Umbilical cord (tissue), 2 donors: ENCODE results near the gene NPC1L1. TPM values are rescaled to one million over a fixed set of nuclear protein-coding genes. Genes with fewer than 3 reads are reported as not detected.
"Not testable (repeated sequence)": the region's sequence is repeated elsewhere in the genome, so short reads cannot be mapped to it uniquely, and the experiment has no call there.

Source experiments
- DNase-seq: peaks from one replicate; pipeline ENCODE4 v3.0.0-alpha.2; 2015; ENCODE audit warnings: low spot score
- total RNA-seq: library from RNA; depleted of rRNA; stranded (reverse); fragments of >200 nt; gene quantifications from one replicate; pipeline ENCODE4 v1.2.3, GENCODE V29; 2014; ENCODE audit warnings: low replicate concordance; ENCODE audit not compliant: insufficient read depth

The NPC1L1 gene
- total RNA-seq, 1 donor from 2014 or later = 0.48 TPM

DNA sequence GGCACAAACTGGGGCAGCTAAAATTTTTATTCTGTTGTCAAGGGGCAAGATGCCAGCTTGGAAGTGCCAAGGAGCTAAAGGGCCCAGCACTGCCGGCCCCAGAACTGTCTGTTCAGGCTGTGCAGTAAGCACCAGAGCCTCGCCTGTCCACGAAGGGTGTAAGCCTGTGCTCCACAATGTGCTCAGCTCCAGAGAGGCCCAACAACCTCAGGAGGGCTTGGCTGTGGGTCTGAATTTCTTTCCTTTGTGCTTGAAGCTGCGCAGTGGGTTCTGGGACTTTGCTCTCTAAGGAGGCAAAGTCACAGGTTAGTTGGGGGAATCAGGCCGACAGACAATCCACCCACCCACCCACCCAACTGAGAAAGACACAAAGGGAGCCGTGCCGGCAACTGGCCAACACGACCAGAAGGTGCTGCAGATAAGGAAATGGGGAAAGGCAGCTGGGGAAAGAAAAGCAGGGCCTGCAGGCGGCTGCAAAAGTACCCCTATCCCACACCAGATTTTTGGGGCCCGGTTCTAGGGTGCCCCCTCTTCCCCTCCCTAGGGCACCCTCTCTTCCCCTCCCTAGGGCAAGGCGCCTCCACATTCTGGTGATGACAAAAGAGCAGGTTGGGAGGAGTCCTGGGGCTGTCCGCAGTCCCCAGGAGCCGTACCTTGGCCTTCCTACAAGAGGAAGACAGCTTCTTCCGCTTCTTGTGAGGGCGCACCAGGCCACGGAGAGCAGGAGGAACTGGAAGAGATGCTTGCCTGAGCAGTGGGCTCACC lies 24.8 kb upstream of the NPC1L1 start:
- no peak for DNase-seq

DNA sequence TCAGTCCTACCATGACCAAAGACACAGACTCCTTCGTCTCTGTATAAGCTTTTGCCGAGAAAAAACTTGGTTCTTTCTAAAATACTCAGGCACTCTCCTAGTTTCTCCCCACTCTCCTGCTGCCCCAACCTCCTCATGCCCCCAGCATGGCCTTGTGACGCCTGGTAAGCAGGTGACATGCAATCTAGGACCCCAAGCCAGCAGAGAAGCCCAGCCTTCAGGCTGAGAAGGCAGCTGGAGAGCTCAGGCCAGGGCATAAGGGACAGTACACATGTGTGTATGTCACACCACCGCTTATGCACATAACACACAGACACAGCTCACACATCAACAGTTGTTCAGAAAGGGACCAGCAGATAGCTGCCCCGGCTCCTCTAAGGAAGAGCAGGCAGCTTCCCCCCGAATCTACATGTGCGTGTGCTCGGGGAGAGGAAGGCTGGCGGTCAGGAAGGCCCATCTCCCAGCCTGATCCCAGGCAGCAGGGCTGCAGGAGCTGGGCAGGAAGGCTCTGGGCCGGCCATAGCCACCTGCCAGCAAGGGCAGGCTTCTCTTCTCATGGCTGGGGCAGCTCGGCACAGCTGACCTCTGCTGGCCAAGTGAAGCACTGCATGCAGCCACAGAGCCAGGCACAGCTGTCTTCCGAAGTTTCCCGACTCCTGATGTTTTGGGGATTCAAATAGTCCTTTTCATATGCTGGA lies 24.1 kb upstream of the NPC1L1 start:
- DNase-seq = peak; percentile 42

DNA sequence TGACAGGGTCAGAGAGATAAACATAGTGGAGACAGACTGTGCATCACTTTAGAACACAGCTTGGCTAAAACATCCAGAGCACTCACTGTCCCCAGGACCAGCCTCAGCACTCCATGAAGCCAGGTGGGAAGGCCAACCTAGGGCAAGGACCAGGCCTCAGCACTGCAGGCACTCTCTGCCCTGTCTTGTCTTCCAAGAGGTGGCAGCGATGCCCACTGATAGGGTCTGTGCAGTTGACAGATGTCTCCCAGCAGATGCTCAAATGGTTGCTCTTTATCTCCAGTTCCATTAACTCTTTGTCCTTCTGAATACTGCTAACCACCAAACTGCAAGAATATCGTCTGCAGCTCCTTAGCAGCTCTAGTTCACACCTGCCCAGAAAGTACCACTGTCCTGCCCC lies 23.5 kb upstream of the NPC1L1 start:
- no peak for DNase-seq

DNA sequence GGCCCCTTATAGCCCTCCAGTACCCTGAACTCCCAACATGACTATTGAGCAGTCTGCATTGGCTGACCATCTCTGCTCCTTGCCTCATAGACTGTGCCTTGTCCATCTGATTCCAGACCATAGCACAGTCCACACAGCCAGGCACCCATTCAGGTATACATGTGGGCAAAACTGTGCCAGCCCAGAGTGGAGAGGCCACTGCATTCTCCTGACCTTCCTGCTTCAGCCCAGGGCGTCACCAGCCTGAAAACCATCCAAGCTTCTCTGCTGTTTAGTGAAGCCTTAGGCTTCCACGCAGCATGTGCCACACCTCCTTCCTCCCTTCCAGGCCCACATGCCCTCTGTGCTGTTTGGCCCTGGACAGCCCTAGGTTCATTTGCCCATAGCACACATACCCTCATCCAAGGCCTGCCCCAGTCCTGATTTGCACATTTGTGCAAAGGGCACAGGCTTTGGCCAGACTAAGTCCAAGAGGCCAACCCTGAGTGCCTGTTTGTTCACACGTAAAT lies 22.1 kb upstream of the NPC1L1 start:
- no peak for DNase-seq

DNA sequence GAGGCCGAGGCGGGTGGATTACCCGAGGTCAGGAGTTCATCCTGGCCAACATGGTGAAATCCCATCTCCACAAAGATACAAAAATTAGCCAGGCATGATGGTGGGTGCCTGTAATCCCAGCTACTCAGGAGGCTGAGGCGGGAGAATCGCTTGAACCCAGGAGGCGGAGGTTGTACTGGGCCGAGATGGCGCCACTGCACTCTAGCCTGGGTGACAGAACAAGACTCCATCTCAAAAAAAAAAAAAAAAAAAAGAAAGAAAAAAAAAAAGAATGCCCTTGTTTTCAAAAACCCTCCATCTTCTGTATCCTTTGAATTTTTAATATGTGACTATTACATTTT lies 21.5 kb upstream of the NPC1L1 start:
- DNase-seq = not testable (repeated sequence)

DNA sequence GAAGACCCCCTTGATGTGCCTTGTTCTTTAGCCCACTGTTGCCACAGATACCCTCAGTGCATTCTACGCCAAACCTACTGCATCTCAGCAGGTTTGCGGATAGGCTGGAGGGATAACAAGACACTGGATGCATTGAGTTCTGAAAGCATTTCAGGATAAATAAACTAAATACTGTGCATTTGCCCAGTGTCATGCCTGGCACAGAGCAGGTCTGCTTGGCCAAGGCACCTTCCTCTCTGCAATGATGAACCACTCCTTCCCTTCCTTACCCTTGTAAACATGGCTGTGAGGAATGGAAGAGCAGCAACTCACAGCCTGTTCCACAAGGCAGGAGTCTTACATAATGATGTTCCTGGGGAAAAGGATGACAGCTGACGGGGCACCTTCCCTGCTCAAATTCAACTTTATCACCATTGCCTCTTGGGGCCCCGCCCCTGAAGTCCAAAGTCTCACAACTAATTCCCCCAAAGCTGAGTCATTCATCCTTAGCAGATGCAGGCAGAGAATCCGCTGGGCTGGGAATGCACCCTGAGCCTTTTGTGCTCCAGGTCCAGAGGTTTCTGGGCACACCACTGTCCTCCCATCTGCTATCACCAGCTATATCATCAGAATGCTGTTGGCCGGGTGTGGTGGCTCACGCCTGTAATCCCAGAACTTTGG lies 21.0 kb upstream of the NPC1L1 start:
- peak; percentile 72 for DNase-seq

DNA sequence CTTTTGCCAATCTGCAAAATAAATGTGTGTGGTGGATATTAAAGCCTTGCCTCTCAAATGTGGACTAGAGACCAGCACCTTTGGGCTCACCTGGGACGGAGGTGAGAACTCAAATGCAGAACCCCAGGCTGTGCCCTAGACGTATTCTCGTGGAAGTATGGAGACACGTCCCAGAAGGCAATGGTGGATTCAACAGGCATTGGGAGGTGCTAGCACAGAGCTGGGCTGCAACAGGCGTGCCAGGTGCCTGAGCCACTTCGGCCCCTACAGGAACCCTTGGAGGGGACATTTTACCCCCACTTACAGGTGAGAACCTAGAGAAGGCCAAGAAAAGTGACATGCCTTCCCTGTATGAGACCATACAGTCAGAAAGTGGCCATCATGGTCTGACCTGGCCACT lies 20.4 kb upstream of the NPC1L1 start:
- no peak for DNase-seq

DNA sequence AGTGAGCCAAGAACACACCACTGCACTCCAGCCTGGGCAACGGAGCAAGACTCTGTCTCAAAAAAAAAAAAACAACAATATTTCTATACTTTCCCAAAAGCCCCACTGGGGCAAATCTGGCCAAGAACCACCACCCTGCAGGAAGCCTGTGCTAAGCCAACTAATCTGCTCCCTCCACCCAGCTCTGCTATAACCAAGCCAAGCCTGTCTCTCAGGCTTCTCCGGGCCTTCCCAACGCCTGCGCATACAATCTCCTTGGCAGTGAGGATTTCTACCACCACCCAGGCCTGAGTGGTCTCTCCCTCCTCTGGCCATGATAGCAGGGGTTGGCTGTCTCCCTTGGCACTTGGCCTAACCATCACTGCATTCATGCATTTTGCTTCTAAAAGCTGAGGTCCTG lies 18.4 kb upstream of the NPC1L1 start:
- DNase-seq = no peak

DNA sequence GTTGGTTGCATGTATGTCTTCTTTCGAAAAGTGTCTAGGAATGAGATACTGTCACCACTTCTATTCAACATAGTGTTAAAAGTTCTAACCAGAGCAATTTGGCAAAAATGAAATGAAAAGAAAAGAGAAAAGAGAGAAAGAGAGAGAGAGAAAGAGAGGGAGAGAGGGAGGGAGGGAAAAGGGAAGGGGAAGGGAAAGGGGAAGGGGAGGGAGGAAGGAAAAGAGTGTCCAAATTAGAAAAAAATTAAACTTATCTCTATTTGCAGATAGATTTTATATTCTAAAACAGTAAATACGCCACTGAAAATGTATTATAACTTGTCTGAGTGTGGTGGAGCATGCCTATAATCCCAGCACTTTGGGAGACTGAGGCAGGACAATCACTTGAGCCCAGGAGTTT lies 16.4 kb upstream of the NPC1L1 start:
- no peak for DNase-seq

DNA sequence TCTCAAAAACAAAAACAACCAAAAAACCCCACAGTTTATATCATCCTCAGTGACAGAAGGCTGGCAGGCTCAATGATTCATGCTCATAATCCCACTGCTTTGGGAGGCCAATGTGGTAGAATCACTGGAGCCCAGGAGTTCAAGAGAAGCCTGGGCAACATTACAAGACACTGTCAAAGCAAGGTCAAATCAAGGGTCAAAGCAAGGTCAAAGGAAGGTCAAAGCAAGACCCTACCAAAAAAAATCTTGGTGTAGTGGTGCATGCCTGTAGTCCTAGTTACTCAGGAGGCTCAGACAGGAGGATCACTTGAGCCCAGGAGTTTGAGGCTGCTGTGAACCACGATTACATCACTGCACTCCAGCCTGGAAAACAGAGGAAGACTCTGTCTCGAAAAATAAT lies 14.2 kb upstream of the NPC1L1 start:
- DNase-seq = no peak

DNA sequence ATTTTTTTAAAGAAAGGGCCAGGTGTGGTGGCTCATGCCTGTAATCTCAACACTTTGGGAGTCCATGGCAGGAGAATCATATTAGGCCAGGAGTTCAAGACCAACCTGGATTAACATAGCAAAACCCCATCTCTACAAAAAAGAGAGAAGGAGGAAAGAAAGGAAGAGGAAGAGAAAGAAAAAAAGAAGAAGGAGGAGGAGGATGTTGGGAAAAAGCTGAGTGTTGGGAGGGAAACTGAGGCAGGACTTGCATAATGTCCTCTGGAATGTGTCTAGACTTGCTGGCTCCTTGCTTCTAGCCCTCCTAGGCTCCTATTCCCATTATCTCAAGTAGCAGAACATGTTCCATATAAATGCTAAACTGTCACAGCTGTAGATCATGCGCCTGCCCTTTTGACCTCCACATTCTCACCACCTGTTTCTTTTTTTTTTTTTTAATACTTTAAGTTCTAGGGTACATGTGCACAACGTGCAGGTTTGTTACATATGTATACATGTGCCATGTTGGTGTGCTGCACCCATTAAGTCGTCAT lies 11.4 kb upstream of the NPC1L1 start:
- not testable (repeated sequence) for DNase-seq

DNA sequence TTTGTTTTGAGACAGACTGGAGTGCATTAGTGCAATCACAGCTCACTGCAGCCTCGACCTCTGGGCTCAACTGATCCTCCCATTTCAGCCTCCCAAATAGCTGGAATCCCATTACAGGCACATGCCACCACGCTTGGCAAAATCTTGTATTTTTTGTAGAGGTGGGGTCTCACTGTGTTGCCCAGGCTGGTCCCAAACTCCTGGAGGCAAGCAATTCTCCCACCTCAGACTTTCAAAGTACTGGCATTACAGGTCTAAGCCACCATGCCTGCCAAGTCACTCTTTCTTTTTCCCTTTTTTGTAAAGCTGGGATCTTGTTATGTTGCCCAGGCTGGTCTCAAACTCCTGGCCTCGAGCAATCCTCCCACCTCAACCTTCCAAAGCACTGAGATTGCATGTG lies 8.3 kb upstream of the NPC1L1 start:
- DNase-seq = no peak

DNA sequence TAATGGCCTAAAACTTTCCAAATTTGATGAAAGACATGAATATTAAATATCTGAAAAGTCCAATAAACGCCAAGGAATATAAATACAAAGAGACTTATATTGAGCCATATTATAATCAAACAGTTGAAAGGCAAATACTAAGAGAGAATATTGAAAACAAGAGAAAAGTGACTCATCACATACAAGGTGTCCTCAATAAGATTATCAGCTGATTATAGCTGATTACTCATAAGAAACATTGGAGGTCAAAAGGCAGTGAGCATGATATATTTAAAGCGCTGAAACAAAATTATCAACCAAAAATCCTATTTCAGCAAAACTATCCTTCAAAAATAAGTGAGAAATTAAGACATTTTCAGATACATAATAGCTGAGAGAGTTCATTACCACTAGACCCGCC lies 7.8 kb upstream of the NPC1L1 start:
- DNase-seq = no peak

DNA sequence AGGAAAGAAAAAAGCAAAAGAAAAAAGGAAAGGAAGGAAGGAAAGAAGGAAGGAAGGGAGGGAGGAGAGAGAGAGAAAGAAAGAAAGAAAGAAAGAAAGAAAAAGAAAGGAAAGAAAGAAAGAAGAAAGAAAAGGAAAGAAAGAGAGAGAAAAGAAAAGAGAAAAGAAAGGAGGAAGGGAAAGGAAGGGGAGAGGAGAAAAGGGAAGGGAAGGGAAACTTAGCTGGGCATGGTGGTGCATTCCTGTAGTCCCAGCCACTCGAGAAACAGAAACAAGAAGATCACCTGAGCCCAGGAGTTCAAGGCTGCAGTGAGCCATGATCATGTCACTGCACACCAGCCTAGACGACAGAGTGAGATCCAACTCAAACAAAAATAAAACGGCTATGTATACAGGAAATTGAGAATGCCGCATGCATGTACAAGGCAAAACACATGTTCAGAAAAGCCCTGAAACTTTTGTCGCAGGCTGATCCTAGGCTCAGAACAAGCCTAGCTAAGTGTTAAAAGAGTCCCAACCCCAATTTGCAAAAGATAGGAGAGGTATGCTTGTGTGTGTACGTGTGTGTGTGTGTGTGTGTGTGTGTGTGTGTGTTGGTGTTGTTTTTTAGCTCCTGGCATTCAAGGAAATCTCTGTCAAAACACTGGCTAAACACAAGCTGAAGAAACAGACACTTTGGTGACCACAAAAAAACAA lies 6.6 kb upstream of the NPC1L1 start:
- DNase-seq = no peak

DNA sequence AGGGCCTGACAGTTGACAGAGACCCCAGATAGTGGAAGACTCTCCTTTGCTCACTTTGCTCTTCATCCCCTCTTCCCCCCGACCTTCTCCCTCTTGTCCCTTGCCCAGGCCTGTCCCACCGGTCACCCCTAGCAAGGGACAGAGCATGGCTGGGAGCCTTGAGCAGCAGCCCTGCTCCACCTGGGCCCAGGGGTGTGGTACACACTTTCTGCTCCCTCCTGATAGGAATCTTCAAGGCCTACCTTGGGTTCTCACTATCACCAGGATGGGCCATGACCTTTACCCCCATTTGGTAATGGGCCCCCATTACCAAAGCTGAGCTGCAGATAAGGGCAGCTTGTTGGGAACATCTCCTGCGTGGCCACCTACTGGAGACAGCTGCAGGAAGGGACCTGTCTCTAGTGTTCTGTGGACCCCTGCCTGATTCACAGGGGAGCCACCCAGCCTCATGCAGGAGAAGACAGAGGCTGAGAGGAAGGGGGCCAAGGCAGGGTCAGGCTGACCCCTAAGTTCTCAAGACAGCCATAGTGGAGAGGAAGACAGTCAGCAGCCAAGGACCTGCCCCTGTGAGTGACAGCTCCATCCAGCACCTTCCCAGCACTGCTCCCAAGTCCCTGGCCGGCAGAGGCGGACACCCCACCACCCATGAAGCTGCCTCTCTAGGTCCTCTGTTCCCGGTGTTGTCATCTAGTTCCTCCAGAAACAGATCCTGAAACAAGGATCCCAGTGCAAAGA lies 913 bp upstream of the NPC1L1 start:
- no peak for DNase-seq

DNA sequence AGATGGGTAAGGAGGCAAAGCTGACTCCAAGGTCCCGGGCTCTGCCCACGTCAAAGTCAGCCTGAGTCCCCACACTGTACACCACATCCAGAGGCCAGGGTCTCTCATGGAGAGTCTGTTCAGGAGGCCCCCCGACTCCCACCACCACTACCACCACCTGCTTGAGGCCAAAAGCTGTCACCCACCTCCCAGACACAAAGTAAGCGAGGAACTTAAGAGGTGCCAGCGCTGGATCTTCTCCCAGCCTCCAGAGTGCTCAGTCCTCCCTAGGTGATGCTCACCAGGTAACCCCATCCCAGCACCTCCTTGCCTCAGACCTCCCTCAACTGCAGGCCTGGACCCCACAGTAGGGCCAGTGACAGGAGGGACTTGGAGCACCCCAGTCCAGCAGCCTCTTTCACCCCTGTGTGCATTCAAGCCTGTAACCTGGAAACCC lies 520 bp downstream of the NPC1L1 start:
- no peak for DNase-seq

DNA sequence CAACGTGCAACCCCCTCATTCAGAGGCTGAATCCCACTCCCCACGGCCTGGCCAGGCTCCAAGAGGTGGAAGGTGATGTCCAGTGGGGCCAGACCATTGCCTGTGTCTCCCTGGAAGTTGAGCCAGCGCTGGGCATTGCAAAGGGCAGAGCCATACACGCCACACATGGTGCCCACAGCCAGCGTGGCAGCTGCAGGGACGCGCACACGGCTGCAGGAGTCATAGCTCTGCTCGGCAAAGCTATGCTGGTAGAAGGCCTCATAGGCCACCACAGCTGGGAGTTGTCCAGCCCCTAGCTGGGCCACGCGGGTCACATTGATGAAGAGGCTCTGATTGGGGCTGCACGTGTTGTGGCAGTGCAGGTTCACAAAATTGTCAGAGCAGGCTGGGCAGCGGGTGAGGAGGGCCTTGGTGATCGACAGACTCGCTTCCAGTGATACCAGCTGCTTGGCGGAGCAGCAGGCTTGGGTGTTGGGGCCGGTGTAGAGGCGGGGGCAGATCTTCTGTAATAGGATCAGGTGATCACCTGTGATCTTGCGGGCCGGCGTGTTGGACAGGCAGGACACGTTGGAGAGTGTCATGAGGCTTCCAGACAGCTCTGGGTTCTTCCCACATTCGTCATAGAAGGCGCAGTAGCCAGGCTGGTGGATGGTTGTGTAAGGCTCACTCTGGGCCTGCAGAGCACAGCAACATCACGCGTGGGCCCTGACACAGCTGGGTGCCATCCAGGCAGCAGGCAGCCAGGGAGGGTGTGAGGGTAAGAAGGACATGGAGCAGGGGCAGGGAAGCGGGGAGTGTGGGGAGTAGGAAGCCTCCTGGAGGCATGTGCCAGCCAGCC lies 1.2 kb downstream of the NPC1L1 start:
- DNase-seq = no peak

DNA sequence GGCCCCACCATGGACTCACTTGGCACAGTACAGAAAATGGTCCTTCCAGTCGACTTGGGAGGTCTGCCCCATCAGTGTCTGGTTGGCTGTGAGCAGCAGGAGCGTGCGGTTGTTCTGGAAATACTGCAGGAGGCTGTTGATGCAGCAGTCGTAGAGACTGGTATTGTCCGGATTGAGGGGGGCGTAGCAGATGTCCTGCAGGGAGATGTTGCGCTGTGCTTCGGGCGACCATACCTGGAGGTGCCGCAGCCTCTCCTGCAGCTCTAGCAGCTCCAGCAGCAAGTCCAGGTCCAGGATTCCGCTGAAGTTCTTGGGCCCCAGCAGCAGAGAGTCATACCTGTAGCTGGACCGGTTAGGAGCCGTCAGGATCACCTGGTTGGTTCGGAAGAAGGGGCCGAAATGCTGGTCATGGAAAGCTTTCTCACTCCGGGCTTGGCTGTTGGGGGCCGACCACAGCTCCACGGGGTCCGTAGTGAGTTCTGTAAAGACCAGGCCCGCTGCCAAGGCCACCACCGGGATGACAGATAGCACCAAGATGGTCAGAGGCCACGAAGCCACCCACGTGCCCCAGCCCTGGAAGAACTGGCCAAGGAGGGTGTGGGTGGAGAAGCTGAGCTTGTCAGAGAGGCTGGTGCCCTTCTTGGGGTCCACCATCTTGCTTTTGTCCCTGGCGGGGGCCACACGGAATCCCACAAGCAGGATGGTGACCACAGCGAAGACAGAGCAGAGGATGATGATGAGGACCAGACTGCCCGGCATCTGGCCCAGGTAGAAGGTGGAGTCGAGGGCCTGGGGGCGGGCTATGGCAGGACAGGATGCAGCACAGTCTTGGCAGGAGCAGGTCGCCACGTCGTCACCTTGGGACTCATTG lies 2.1 kb downstream of the NPC1L1 start:
- DNase-seq = no peak
